Glomerular visceral epithelial cell (primary cell): ENCODE data around the gene MEGF8.
"Not testable (repeated sequence)": the region's sequence is repeated elsewhere in the genome, so short reads cannot be mapped to it uniquely, and the experiment has no call there.

Experiments
- DNase-seq: peaks from one replicate; pipeline ENCODE4 v3.0.0-alpha.2; 2016; ENCODE audit errors: extremely low spot score

Gene MEGF8

GRCh38 chr19:42309686-42310085 lies 15.7 kb upstream of the MEGF8 start:
- DNase-seq, result no peak

DNA sequence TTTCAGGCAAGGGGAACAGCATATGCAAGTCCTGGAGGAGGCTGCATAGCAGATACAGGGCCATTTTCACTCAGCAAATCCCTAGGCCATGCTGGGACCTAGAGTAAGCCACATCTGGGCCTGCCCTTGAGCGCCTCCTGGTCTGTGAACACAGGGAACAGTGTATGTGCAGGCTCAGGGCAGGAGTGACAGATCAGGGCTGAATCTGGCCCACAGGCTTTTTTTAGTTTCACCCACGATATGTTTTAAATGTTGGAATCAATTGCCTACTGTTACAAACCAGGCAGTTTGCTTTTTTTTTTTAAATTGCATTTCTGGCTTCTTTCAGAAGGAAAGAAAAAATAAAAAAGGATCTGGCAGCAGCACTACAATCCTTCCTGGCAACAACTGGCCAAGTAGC lies 13.8 kb upstream of the MEGF8 start:
- no peak for DNase-seq

GRCh38 chr19:42312370-42312769 lies 13.1 kb upstream of the MEGF8 start:
- DNase-seq, result no peak

GRCh38 chr19:42313096-42313839 lies 12.2 kb upstream of the MEGF8 start, which contains the start of gene TMEM145:
Gene TMEM145, plus strand, starts transcription at chr19:42313309. Its CDS starts 68 bp downstream, at chr19:42313377.
- peak; percentile 54 for DNase-seq

- no peak for DNase-seq
These were observed 11.3 kb upstream of the MEGF8 start for GRCh38 chr19:42313840-42314755.

- DNase-seq, result no peak
These were observed 10.4 kb upstream of the MEGF8 start for GRCh38 chr19:42315024-42315423.

DNA sequence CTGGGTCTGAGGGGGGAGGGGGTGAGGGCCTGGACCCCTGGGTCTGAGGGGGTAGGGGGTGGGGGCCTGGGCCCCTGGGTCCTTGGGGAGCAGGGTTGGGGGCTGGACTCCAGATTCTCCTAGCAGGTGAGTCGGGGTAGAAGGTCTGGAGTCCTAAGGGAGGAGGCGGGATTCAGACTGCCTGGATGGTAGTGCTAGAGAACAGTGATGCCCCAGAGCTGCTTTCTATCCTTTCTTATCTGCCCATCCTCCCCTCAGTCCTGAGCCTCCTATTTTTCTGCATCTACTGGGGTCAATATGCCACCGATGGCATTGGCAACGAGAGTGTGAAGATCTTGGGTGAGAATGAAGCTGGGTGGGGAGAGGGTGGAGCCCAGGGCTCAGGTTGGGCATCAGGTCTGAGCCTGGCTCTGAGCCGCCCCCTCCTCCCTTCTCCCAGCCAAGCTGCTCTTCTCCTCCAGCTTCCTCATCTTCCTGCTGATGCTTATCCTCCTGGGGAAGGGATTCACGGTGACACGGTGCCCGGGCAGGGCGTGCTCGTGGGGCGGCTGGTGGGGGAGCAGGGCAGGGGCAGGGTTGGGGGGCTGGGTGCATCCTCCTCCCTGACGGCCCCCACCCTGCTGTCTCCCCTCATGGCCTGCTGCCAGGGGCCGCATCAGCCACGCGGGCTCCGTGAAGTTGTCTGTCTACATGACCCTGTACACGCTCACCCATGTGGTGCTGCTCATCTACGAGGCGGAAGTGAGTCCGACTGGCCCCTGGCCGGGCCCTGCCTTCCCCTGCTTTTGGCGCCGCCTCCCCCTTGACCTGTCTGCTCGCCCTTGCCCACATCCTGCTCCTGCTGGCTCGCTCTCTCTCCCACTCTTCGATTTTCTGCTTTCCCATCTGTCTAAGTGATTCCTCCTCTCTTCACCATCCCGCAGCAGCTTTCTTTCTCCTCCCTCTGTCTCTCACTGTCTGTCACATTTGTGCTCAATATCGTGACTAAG lies 8.9 kb upstream of the MEGF8 start:
- DNase-seq, result peak; percentile 67

- no peak for DNase-seq
These were observed 7.9 kb upstream of the MEGF8 start for GRCh38 chr19:42317535-42317934.

GRCh38 chr19:42322305-42322704 lies 3.1 kb upstream of the MEGF8 start:
- no peak for DNase-seq

DNA sequence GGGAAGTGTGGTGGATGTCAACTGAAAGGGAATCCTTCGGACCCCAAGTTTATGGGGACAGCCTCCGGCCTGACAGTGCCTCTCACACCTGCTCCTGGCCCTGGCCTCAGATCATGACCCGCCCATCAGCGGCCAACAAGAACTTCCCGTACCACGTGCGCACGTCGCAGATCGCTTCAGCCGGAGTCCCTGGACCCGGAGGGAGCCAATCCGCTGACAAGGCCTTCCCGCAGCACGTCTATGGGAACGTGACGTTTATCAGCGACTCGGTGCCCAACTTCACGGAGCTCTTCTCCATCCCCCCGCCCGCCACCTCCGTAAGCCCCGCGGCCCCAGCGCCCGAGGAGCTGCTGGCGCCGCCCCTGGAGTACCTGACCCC lies 2.0 kb upstream of the MEGF8 start:
- DNase-seq, result no peak

DNA sequence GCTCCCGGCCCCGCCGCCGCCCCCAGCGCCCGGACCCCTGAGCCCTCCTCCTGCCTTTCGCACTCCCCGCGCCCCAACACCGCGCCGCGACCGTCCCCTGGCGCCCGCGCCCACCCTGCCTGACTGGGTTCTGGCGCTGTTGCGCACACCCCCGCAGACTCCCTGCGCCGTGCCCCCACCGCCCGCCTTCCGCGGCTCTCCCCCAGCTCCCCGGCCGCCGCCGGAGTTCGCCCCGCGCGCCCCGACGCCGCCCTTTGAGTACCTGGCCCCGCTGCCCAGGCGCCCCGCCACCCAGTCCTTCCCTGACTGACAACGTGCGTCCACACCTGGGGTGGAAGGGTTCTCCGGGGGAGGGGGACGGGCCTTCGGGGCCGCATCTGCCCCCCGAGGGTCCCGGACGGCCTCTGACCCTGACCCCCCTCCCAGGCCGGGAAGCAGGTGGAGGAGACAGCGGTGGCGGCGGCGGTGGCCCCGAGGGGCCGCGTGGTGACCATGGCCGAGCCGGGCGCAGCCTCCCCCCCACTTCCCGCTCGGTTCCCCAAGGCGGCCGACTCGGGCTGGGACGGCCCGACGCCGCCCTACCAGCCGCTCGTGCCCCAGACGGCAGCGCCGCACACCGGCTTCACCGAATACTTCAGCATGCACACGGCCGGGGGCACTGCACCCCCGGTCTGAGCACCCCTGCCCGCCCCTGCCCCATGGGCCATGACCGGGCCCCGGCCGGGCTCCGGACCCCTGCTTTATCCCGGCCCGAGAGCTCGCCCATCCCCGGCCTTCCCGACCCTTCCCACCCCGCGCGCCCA lies 1.4 kb upstream of the MEGF8 start:
- no peak for DNase-seq

DNA sequence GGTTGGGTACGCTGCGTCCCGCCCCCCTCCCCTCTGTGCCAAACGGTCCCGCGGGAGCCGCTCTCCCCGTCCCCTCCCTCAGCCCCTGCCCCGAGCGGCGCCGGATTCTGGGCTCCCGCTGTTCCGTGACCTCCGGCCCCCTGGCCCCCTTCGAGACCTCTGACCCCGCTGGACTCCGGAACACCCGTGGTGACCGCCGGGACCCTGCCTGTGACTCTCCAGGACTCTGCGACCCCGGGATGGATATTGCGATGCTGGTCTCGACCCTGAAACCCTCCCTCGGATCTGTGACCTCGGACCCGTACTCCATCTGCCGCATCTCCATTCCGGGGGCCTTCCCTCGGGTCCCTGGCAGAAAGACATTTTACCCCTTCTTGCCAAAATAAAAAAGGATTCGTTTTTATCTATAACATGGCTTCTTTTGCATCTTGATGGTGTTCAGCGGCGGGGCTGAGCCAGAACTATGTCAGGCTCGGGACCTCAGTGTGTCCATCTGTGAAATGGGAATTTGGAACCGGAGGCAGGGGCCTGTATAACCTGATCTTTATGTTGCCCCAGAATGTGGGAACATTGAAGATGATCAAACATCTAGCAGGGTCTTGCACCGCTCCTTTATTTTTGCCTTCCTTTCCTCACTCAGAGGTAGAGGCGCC lies 654 bp upstream of the MEGF8 start:
- no peak for DNase-seq

DNA sequence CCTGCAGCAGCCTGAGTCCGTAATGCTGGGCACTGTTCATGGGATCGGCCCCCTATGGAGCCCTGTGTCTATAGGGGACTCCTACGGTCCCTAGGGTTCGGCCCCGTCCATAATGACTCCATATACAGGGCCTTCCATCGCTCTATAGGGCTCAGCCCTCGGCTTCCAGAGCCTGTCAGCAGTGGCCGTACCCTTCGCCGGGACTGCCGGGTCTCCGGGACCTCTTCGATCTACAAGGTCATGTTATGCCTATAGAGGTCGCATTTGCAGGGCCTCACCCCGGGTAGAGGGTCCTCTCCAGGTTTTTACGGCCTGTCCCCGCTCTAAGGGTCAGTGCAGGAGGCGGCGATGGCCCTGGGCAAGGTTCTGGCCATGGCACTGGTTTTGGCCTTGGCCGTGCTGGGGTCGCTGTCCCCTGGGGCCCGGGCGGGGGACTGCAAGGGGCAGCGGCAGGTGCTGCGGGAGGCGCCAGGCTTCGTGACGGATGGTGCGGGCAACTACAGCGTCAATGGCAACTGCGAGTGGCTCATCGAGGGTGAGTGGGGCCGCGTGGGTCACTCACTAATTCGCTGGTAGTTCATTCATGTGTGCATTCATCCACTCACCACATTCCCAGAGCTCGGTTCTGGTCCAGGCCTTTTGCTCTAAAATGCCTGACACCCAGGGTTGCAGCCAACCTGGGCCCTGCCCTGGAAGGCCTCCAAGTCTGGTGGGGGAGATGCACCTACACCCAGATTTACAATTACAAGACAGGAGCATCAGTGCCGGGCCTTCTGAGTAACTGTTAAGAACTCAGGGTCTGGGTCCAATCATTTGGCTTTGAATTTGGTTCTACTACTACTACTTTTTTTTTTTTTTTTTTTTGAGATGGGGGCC lies 699 bp downstream of the MEGF8 start:
- peak; percentile 15 for DNase-seq

GRCh38 chr19:42326969-42327368 lies 1.5 kb downstream of the MEGF8 start:
- DNase-seq, result no peak

GRCh38 chr19:42327381-42327780 lies 1.9 kb downstream of the MEGF8 start:
- DNase-seq, result no peak

GRCh38 chr19:42328106-42328505 lies 2.7 kb downstream of the MEGF8 start:
- no peak for DNase-seq

DNA sequence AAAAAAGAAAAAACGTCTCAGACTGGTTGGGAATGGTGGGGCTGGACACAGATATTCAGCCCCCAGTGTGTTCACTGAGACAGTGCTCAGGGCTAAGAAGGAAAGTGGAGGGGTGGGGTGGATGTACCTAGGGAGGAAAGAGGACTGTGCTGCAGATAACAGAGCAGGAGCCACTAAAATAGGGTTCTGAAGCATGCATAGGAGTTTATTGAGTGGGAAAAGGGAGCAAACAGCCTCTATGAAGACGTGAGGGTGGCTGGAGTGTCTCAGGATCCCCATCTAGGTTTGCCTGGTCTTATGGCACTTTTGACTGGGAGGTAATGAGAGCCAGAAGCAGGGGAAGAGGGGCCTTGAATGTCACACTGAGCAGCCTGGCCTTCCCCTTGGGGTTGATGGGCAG lies 3.4 kb downstream of the MEGF8 start:
- no peak for DNase-seq

- no peak for DNase-seq
These were observed 4.8 kb downstream of the MEGF8 start for GRCh38 chr19:42330241-42330711.

- not testable (repeated sequence) for DNase-seq
These were observed 5.9 kb downstream of the MEGF8 start for GRCh38 chr19:42331333-42331732.
